HL-60 (cell line): ENCODE measurements around the gene CPS1.

Experiments
- DNase-seq, 2 experiments: peaks; one replicate each; pipeline ENCODE4 v3.0.0-alpha.2; 2010 to 2020; ENCODE audit warnings: low read depth in 1 of 2, low spot score in 1 of 2
- H3K27ac ChIP-seq: fragments of 250-450 bp; sonication (Bioruptor Pico); replicated peaks from 2 replicates; pipeline ENCODE4 v1.5.1; 2020; ENCODE audit warnings: mild to moderate bottlenecking, moderate library complexity
- H3K27me3 ChIP-seq: fragments of 250-450 bp; sonication (Bioruptor Pico); 2 replicates; pipeline ENCODE4 v1.5.1; 2021; ENCODE audit warnings: mild to moderate bottlenecking, moderate library complexity; ENCODE audit not compliant: insufficient read depth, poor library complexity, severe bottlenecking
- H3K4me3 ChIP-seq: replicated peaks from 2 replicates; pipeline ENCODE4 v1.5.1; 2011; ENCODE audit warnings: mild to moderate bottlenecking, control low read depth, low read length; ENCODE audit not compliant: insufficient read depth
- CTCF ChIP-seq: IDR thresholded peaks from one replicate; pipeline ENCODE4 v1.5.1; 2011; ENCODE audit warnings: low read length, control low read depth, inconsistent platforms; ENCODE audit not compliant: insufficient read depth
- GABPA ChIP-seq: IDR thresholded peaks from 2 replicates; pipeline ENCODE4 v1.6.1; 2012; ENCODE audit warnings: low read depth
- POLR2AphosphoS5 ChIP-seq: IDR thresholded peaks from 2 replicates; pipeline ENCODE4 v1.6.1; 2012; ENCODE audit warnings: low read depth
- REST ChIP-seq: IDR thresholded peaks from 2 replicates; pipeline ENCODE4 v1.6.1; 2012; ENCODE audit warnings: low read depth; ENCODE audit not compliant: insufficient replicate concordance
- SPI1 ChIP-seq: IDR thresholded peaks from 2 replicates; pipeline ENCODE4 v1.6.1; 2012; ENCODE audit warnings: low read depth, mild to moderate bottlenecking, borderline replicate concordance

CPS1 gene

GRCh38 chr2:210663631-210664089 is 107.3 kb downstream of the CPS1 start:
- no peak overlapping the region for H3K27ac ChIP-seq
- no peaks in the 10 kb centered on the region for H3K27me3 ChIP-seq
- no peak overlapping the region for H3K4me3 ChIP-seq
- TF ChIP-seq SPI1 = no peak
- TF ChIP-seq REST = no peak
- no peak for TF ChIP-seq POLR2AphosphoS5
- TF ChIP-seq CTCF = no peak
- TF ChIP-seq GABPA = no peak
- DNase-seq = peak in 1 of 2 experiments; percentile 35

- Histone ChIP-seq H3K27ac (no peak overlapping the region), H3K4me3 (no peak overlapping the region), H3K27me3 (no peaks in the 10 kb centered on the region)
- no peak for DNase-seq
- TF ChIP-seq SPI1 (no peak), CTCF (no peak), POLR2AphosphoS5 (no peak), REST (no peak), GABPA (no peak)
Measured at GRCh38 chr2:210667711-210668110, 111.3 kb downstream of the CPS1 start.

GRCh38 chr2:210671065-210671464 is 114.7 kb downstream of the CPS1 start:
- TF ChIP-seq CTCF (no peak), REST (no peak), SPI1 (no peak), GABPA (no peak), POLR2AphosphoS5 (no peak)
- H3K27me3 ChIP-seq = no peaks in the 10 kb centered on the region
- no peak for DNase-seq
- no peak overlapping the region for H3K4me3 ChIP-seq
- H3K27ac ChIP-seq = no peak overlapping the region
